ENCODE measurements around the gene C11orf98. TPM values are rescaled to one million over a fixed set of nuclear protein-coding genes. Genes with fewer than 3 reads are reported as not detected.

C11orf98 gene
- total RNA-seq (100 to 1,000 TPM; 178 to 182 TPM), polyA plus RNA-seq (118 TPM)

- Histone ChIP-seq H3K4me1 (ENCODE audit: insufficient read depth, low read length) (peaks cover 24% of the 10 kb centered on the region), H3K27ac (ENCODE audit: low read depth, low read length) (peak within 1 kb of the TSS; percentile 89), H3K9me3 (ENCODE audit: low read length) (no peaks in the 10 kb centered on the region), H3K4me3 (ENCODE audit: low read length) (peak within 1 kb of the TSS; percentile 98), H3K27me3 (ENCODE audit: insufficient read depth, low read length, poor library complexity, severe bottlenecking) (no peaks in the 10 kb centered on the region), H3K36me3 (ENCODE audit: insufficient read depth, low read length) (peaks cover 18% of the 10 kb centered on the region)
- Mint-ChIP-seq H3K9me3 (no peaks in the 10 kb centered on the region), H3K4me1 (peaks cover 33 to 53% (median 33%) of the 10 kb centered on the region in 3 donors), H3K27me3 (peaks cover 0 to 4% of the 10 kb centered on the region in 2 donors), H3K36me3 (peaks cover 0 to 49% (median 4%) of the 10 kb centered on the region in 3 donors), H3K27ac (peak within 1 kb of the TSS; percentile 94 to 99 (median 96)), H3K4me3 (peak within 1 kb of the TSS; percentile 96 to 100 (median 97))
- DNase-seq = peak; percentile 89 to 97 (median 94)
- ChIA-PET POLR2A (interaction anchor here (0.5 to 4.6 kb wide), 39 partner anchors 8 to 255 kb away, joined by 3 to 71 read pairs (median 6); partner anchors contain the start of genes B3GAT3, BSCL2, EEF1G and GANAB), CTCF (interaction anchor here (0.7 to 3.4 kb wide), 27 partner anchors 11 to 282 kb away, joined by 3 to 44 read pairs (median 4); partner anchors contain the start of genes EEF1G, EML3, GANAB and INTS5)
Observed at GRCh38 chr11:62665075-62665598, at the start of gene C11orf98, which contains the start of gene CSKMT. Gene C11orf98 (minus strand): TSS chr11:62665210. CDS start chr11:62665169, 41 bp downstream. Gene CSKMT (plus strand): TSS chr11:62665312. CDS start chr11:62665880, 568 bp downstream.

- Histone ChIP-seq H3K27me3 (ENCODE audit: insufficient read depth, low read length, poor library complexity, severe bottlenecking) (no peaks in the 10 kb centered on the region), H3K4me3 (ENCODE audit: low read length) (no peak overlapping the region), H3K36me3 (ENCODE audit: insufficient read depth, low read length) (peaks cover 56% of the 10 kb centered on the region), H3K9me3 (ENCODE audit: low read length) (no peaks in the 10 kb centered on the region), H3K4me1 (ENCODE audit: insufficient read depth, low read length) (peaks cover 19% of the 10 kb centered on the region), H3K27ac (ENCODE audit: low read depth, low read length) (no peak overlapping the region)
- no peak overlapping the region for H3K4me3 Mint-ChIP-seq
- no peaks in the 10 kb centered on the region for H3K9me3 Mint-ChIP-seq
- ChIA-PET POLR2A (interaction anchor here (0.6 kb wide), 1 partner anchor 30 kb away, joined by 3 read pairs; no protein-coding TSS in a partner anchor), CTCF (interaction anchor here (1.1 to 1.4 kb wide), 2 partner anchors 48 to 121 kb away, joined by 3 read pairs; partner anchors contain the start of genes C11orf98 and CSKMT)
- peak overlapping the region in 6 of 8 donors; percentile 13 to 75 (median 58) for H3K27ac Mint-ChIP-seq
- no peaks in the 10 kb centered on the region for H3K27me3 Mint-ChIP-seq
- DNase-seq = no peak
- H3K36me3 Mint-ChIP-seq = peaks cover 13 to 84% (median 18%) of the 10 kb centered on the region in 3 donors
- peaks cover 40 to 62% (median 44%) of the 10 kb centered on the region in 3 donors for H3K4me1 Mint-ChIP-seq
Observed at GRCh38 chr11:62713343-62713742, 48.3 kb upstream of the C11orf98 start.

DNA sequence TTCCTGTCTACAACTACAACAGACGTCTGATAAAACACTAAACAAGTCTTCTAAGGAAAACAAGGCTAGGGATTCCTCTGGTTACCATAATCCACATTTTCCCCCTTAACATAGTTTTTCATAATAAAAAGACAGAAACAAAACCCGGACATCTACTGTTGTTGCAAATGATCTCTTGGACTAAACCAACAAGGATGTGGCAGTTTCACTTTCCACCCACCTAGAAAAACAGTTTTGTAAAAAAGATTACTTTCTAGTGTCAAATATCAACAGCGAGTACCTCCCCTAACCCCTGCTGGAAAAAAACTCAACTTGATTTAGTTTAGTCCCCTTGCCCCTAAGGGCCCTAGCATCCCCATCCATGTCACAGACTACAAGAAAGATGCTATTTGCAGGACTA, 47.9 kb upstream of the C11orf98 start:
- Histone ChIP-seq H3K36me3 (ENCODE audit: insufficient read depth, low read length) (peaks cover 51% of the 10 kb centered on the region), H3K9me3 (ENCODE audit: low read length) (no peaks in the 10 kb centered on the region), H3K27ac (ENCODE audit: low read depth, low read length) (no peak overlapping the region), H3K4me3 (ENCODE audit: low read length) (no peak overlapping the region), H3K27me3 (ENCODE audit: insufficient read depth, low read length, poor library complexity, severe bottlenecking) (no peaks in the 10 kb centered on the region), H3K4me1 (ENCODE audit: insufficient read depth, low read length) (peaks cover 24% of the 10 kb centered on the region)
- ChIA-PET POLR2A (interaction anchor here (0.6 kb wide), 1 partner anchor 29 kb away, joined by 3 read pairs; no protein-coding TSS in a partner anchor), CTCF (interaction anchor here (1.4 kb wide), 1 partner anchor 48 kb away, joined by 3 read pairs; the partner anchor contains the start of genes C11orf98 and CSKMT)
- Mint-ChIP-seq H3K36me3 (peaks cover 8 to 80% (median 14%) of the 10 kb centered on the region in 3 donors), H3K27ac (peak overlapping the region in 7 of 8 donors; percentile 13 to 81 (median 61)), H3K27me3 (no peaks in the 10 kb centered on the region), H3K9me3 (no peaks in the 10 kb centered on the region), H3K4me3 (peak overlapping the region in 2 of 7 donors; percentile 23 to 57), H3K4me1 (peaks cover 41 to 63% (median 42%) of the 10 kb centered on the region in 3 donors)
- no peak for DNase-seq

- peaks cover 46% of the 10 kb centered on the region for H3K36me3 ChIP-seq (ENCODE audit: insufficient read depth, low read length)
- DNase-seq = no peak
- H3K9me3 Mint-ChIP-seq = no peaks in the 10 kb centered on the region
- no peak overlapping the region for H3K4me3 ChIP-seq (ENCODE audit: low read length)
- peak overlapping the region in 2 of 7 donors; percentile 23 to 57 for H3K4me3 Mint-ChIP-seq
- H3K27me3 Mint-ChIP-seq = no peaks in the 10 kb centered on the region
- peaks cover 7 to 75% (median 13%) of the 10 kb centered on the region in 3 donors for H3K36me3 Mint-ChIP-seq
- ChIA-PET POLR2A (interaction anchor here (0.6 to 1.0 kb wide), 2 partner anchors 29 to 88 kb away, joined by 3 read pairs; no protein-coding TSS in a partner anchor), CTCF (interaction anchor here (1.4 kb wide), 1 partner anchor 47 kb away, joined by 3 read pairs; the partner anchor contains the start of genes C11orf98 and CSKMT)
- no peaks in the 10 kb centered on the region for H3K9me3 ChIP-seq (ENCODE audit: low read length)
- H3K4me1 Mint-ChIP-seq = peaks cover 43 to 63% (median 43%) of the 10 kb centered on the region in 3 donors
- H3K4me1 ChIP-seq (ENCODE audit: insufficient read depth, low read length) = peaks cover 29% of the 10 kb centered on the region
- H3K27me3 ChIP-seq (ENCODE audit: insufficient read depth, low read length, poor library complexity, severe bottlenecking) = no peaks in the 10 kb centered on the region
- no peak overlapping the region for H3K27ac ChIP-seq (ENCODE audit: low read depth, low read length)
- peak overlapping the region in 7 of 8 donors; percentile 13 to 93 (median 63) for H3K27ac Mint-ChIP-seq
Observed at GRCh38 chr11:62712276-62712812, 47.3 kb upstream of the C11orf98 start.

- POLR2A ChIA-PET = interaction anchor here (0.6 to 4.9 kb wide), 18 partner anchors 9 to 171 kb away, joined by 3 to 42 read pairs (median 8); partner anchors contain the start of genes B3GAT3, C11orf98, CSKMT and HNRNPUL2
Observed at GRCh38 chr11:62710001-62710345, 45.0 kb upstream of the C11orf98 start.

DNA sequence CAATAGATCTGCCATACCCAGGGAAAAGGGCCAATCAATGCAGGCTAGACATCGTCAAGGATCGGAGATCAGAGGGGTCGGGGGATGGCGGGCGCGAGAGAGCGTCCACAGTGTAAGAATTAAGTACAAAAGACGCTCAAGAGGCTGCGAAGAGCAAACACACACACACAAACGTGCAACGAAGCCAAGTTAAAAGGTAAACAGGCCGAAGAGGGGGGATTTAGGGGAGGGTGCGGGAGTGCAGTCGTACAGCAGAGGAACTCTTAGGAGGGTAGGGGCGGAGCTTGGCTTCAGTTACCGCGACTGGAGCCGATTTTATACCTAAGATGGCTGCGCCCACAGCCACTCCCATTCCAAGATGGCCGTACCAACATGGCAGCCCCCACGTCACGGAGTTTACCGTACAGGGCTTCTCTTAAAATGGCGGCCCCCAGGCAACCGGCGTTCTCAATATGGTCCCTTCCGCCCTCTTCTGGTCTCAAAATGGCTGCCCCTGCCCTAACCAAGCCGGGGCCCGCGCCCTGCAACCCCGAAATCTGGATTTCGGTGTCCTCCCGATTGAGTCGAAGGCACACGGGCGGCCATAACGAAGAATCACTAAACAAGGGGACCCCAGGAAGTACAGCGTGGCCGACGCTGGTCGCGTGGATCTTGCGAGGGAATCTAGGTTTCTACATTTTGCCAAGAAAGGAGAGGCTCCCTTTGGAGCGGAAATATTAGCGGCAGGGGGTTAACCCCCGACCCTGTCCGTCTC, 44.4 kb upstream of the C11orf98 start:
- peaks cover 49 to 70% (median 62%) of the 10 kb centered on the region in 3 donors for H3K4me1 Mint-ChIP-seq

More at GRCh38 chr11:62710001-62710345, 45.0 kb upstream of the C11orf98 start:
- peak overlapping the region; percentile 89 to 100 (median 93) for H3K4me3 Mint-ChIP-seq
- H3K36me3 Mint-ChIP-seq = peaks cover 0 to 51% (median 3%) of the 10 kb centered on the region in 3 donors
- no peaks in the 10 kb centered on the region for H3K9me3 Mint-ChIP-seq
- H3K27ac ChIP-seq (ENCODE audit: low read depth, low read length) = peak overlapping the region; percentile 88
- H3K36me3 ChIP-seq (ENCODE audit: insufficient read depth, low read length) = peaks cover 25% of the 10 kb centered on the region
- peak overlapping the region; percentile 91 for H3K4me3 ChIP-seq (ENCODE audit: low read length)
- no peaks in the 10 kb centered on the region for H3K27me3 ChIP-seq (ENCODE audit: insufficient read depth, low read length, poor library complexity, severe bottlenecking)
- no peaks in the 10 kb centered on the region for H3K9me3 ChIP-seq (ENCODE audit: low read length)
- H3K27ac Mint-ChIP-seq = peak overlapping the region; percentile 91 to 99 (median 98)
- H3K27me3 Mint-ChIP-seq = no peaks in the 10 kb centered on the region
- DNase-seq = peak in 1 of 5 donors; percentile 12
- CTCF ChIA-PET = interaction anchor here (1.1 to 3.4 kb wide), 6 partner anchors 9 to 77 kb away, joined by 3 to 15 read pairs (median 8); partner anchors contain the start of genes HNRNPUL2, LBHD1, TMEM179B and TTC9C
- peaks cover 49 to 70% (median 62%) of the 10 kb centered on the region in 3 donors for H3K4me1 Mint-ChIP-seq
- peaks cover 48% of the 10 kb centered on the region for H3K4me1 ChIP-seq (ENCODE audit: insufficient read depth, low read length)

DNA sequence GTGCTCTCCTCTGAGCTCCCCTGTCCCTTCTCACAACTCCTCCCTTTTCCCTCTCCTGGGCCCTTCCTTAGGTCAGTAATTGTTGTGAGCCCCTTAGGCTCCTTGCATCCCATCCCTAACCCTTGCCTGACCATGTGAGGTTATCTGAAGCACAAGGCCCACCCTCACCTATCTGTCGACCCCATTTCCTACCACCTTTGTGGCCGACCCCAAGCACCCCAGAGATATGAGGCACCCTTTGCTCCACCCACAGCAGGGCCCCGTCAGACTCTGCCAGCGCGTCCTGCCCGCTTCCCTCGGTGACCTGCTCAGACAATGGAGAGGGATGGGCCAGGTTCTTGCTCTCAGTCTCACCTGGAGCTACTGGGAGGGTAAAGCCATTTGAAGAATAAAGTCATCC, 43.8 kb upstream of the C11orf98 start:
- Histone ChIP-seq H3K36me3 (ENCODE audit: insufficient read depth, low read length) (peaks cover 17% of the 10 kb centered on the region), H3K4me3 (ENCODE audit: low read length) (peak overlapping the region; percentile 91), H3K9me3 (ENCODE audit: low read length) (no peaks in the 10 kb centered on the region), H3K27ac (ENCODE audit: low read depth, low read length) (peak overlapping the region; percentile 88), H3K4me1 (ENCODE audit: insufficient read depth, low read length) (peaks cover 48% of the 10 kb centered on the region), H3K27me3 (ENCODE audit: insufficient read depth, low read length, poor library complexity, severe bottlenecking) (no peaks in the 10 kb centered on the region)
- H3K36me3 Mint-ChIP-seq = peaks cover 0 to 40% (median 3%) of the 10 kb centered on the region in 3 donors
- H3K9me3 Mint-ChIP-seq = no peaks in the 10 kb centered on the region
- ChIA-PET CTCF (interaction anchor here (0.6 to 3.4 kb wide), 11 partner anchors 11 to 154 kb away, joined by 3 to 15 read pairs (median 4); partner anchors contain the start of genes HNRNPUL2, LBHD1, TMEM179B and TTC9C), POLR2A (interaction anchor here (0.7 to 4.9 kb wide), 20 partner anchors 19 to 172 kb away, joined by 3 to 42 read pairs (median 6); partner anchors contain the start of genes B3GAT3, C11orf98, CSKMT and HNRNPUL2)
- DNase-seq = peak in 3 of 5 donors; percentile 25 to 76 (median 36)
- peak overlapping the region; percentile 91 to 99 (median 98) for H3K27ac Mint-ChIP-seq
- H3K27me3 Mint-ChIP-seq = no peaks in the 10 kb centered on the region
- peak overlapping the region; percentile 89 to 100 (median 93) for H3K4me3 Mint-ChIP-seq
- peaks cover 47 to 66% (median 58%) of the 10 kb centered on the region in 3 donors for H3K4me1 Mint-ChIP-seq

More for the DNA sequence above, 44.4 kb upstream of the C11orf98 start:
- Mint-ChIP-seq H3K4me3 (peak overlapping the region; percentile 89 to 100 (median 93)), H3K27ac (peak overlapping the region; percentile 91 to 99 (median 98)), H3K36me3 (peaks cover 0 to 46% (median 3%) of the 10 kb centered on the region in 3 donors), H3K9me3 (no peaks in the 10 kb centered on the region), H3K27me3 (no peaks in the 10 kb centered on the region)
- Histone ChIP-seq H3K9me3 (ENCODE audit: low read length) (no peaks in the 10 kb centered on the region), H3K36me3 (ENCODE audit: insufficient read depth, low read length) (peaks cover 21% of the 10 kb centered on the region), H3K27me3 (ENCODE audit: insufficient read depth, low read length, poor library complexity, severe bottlenecking) (no peaks in the 10 kb centered on the region), H3K27ac (ENCODE audit: low read depth, low read length) (peak overlapping the region; percentile 88), H3K4me1 (ENCODE audit: insufficient read depth, low read length) (peaks cover 48% of the 10 kb centered on the region), H3K4me3 (ENCODE audit: low read length) (peak overlapping the region; percentile 91)
- CTCF ChIA-PET = interaction anchor here (0.6 to 3.4 kb wide), 11 partner anchors 10 to 154 kb away, joined by 3 to 15 read pairs (median 4); partner anchors contain the start of genes HNRNPUL2, LBHD1, TMEM179B and TTC9C
- POLR2A ChIA-PET = interaction anchor here (0.6 to 4.9 kb wide), 24 partner anchors 9 to 172 kb away, joined by 3 to 42 read pairs (median 5); partner anchors contain the start of genes B3GAT3, C11orf98, CSKMT and HNRNPUL2
- DNase-seq = peak; percentile 91 to 99 (median 96)

Measured in CD8-positive, alpha-beta memory T cell (primary cell).